Measurements from ENCODE around the gene ADGRD2. TPM values are rescaled to one million over a fixed set of nuclear protein-coding genes. Genes with fewer than 3 reads are reported as not detected.

The ADGRD2 gene
- total RNA-seq, 4 donors from 2014 or later: not detected

DNA sequence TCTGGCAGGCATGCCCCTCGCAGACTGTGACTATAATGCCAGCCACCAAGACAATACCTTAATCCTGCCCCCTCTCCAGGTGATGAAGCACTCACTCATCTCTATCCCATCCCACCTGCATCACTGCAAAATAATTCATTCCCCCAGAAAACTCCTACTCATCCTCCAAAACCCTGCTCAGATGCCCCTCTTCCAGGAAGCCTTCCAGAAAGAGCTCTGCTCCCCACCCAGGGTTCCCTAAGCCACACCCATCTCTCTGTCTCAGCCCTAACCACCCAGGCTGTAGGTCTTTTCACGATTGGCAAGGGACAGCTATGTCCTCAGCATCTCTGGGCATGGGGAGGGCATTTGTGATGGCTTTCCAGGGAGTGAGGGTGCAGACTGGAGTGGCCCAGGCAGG lies 39.8 kb downstream of the ADGRD2 start:
- intact Hi-C loops (cut with DNase I; ENCODE audit: low total_unique reads): no loop called here
- no peak for TF ChIP-seq POLR2A (IDR thresholded peaks at IDR 0.05)
- TF ChIP-seq EP300 (IDR thresholded peaks at IDR 0.05; ENCODE audit: low read depth): no peak
- peaks cover 57% of the 10 kb centered on the region for H3K27me3 ChIP-seq

DNA sequence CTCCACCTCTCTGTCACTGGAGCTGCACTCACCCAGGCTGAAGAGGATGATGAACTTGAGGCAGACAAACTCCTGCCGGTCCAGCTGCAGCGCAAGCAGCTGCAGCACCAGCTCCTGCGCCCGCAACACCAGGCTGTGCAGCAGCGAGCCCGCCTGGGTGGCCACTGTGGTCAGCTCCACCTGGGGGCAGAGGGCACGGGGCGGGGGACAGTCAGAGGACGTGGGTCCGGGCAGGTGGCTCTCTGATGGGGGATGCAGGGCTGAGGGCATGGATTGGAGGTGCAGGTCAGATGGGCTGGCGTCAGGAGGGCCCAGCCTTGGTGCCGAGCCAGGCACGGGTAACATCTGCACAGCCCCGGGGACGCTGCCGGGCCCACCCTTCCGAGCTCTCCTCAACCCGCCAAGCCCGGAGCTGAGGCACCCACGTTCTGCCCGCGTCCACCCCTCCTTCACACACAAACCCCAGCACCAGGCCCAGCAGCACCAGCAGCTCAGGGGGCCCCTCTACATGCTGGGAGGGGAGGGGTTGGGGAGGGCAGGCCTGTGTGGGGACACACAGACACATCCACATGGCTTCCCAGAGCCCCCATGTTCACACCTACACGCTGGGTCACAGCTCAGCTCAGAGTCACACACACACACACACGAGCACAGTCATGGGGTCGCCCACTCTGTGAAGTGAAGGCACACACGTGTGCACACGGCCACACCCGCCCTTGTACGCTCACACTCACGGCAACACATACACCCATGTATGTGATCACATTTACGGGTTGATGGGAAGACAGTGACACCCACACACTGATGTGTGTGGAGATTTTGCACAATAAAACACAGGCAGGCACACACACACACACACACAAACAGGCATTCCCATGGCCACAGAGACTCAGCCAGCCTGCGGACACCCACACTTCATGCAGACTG lies 41.1 kb downstream of the ADGRD2 start:
- WGBS, 2 donors (ENCODE audit: low coverage in 1 of 2): 80 to 81% methylated on average over 1 to 32 of the region's 32 CpGs
- peaks cover 44% of the 10 kb centered on the region for H3K27me3 ChIP-seq
- H3K4me1 ChIP-seq: no peaks in the 10 kb centered on the region
- in situ Hi-C loops (cut with MboI; ENCODE audit: low pct_ligation_motif_present in 1 of 4, low pct_unique_long_range_greater_than_20kb in 1 of 4, low sequenced_read_pairs in 3 of 4) (no loop called here), intact Hi-C loops (cut with DNase I; ENCODE audit: low total_unique reads) (no loop called here)
- H3K4me3 ChIP-seq: no peak overlapping the region
- H3K27ac ChIP-seq: no peak overlapping the region
- DNase-seq: no peak
- TF ChIP-seq, protein P1, sequence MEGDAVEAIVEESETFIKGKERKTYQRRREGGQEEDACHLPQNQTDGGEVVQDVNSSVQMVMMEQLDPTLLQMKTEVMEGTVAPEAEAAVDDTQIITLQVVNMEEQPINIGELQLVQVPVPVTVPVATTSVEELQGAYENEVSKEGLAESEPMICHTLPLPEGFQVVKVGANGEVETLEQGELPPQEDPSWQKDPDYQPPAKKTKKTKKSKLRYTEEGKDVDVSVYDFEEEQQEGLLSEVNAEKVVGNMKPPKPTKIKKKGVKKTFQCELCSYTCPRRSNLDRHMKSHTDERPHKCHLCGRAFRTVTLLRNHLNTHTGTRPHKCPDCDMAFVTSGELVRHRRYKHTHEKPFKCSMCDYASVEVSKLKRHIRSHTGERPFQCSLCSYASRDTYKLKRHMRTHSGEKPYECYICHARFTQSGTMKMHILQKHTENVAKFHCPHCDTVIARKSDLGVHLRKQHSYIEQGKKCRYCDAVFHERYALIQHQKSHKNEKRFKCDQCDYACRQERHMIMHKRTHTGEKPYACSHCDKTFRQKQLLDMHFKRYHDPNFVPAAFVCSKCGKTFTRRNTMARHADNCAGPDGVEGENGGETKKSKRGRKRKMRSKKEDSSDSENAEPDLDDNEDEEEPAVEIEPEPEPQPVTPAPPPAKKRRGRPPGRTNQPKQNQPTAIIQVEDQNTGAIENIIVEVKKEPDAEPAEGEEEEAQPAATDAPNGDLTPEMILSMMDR (IDR thresholded peaks at IDR 0.05): no peak
- no peak for TF ChIP-seq POLR2AphosphoS5 (IDR thresholded peaks at IDR 0.05)
- TF ChIP-seq EP300 (IDR thresholded peaks at IDR 0.05; ENCODE audit: low read depth): no peak
- TF ChIP-seq POLR2A (IDR thresholded peaks at IDR 0.05): no peak
- H3K9me3 ChIP-seq: no peaks in the 10 kb centered on the region
- no peaks in the 10 kb centered on the region for H3K36me3 ChIP-seq

More for the DNA sequence above, 39.8 kb downstream of the ADGRD2 start:
- H3K27ac ChIP-seq: no peak overlapping the region
- no peak for DNase-seq
- no peaks in the 10 kb centered on the region for H3K9me3 ChIP-seq
- WGBS, 2 donors (ENCODE audit: low coverage in 1 of 2): 80% methylated on average over 2 of the region's 2 CpGs; no CpG with 5 or more reads in 1 of the 2 donors
- no peak overlapping the region for H3K4me3 ChIP-seq
- no peaks in the 10 kb centered on the region for H3K4me1 ChIP-seq
- in situ Hi-C loops (cut with MboI; ENCODE audit: low pct_ligation_motif_present in 1 of 4, low pct_unique_long_range_greater_than_20kb in 1 of 4, low sequenced_read_pairs in 3 of 4): no loop called here
- no peaks in the 10 kb centered on the region for H3K36me3 ChIP-seq

GRCh38 chr9:124492818-124493217 lies 42.6 kb downstream of the ADGRD2 start:
- no peaks in the 10 kb centered on the region for H3K4me1 ChIP-seq
- DNase-seq: no peak
- intact Hi-C loops (cut with DNase I; ENCODE audit: low total_unique reads) (no loop called here), in situ Hi-C loops (cut with MboI; ENCODE audit: low pct_ligation_motif_present in 1 of 4, low pct_unique_long_range_greater_than_20kb in 1 of 4, low sequenced_read_pairs in 3 of 4) (no loop called here)
- H3K36me3 ChIP-seq: no peaks in the 10 kb centered on the region
- no peak overlapping the region for H3K4me3 ChIP-seq
- H3K27ac ChIP-seq: no peak overlapping the region
- no peak for TF ChIP-seq POLR2AphosphoS5 (IDR thresholded peaks at IDR 0.05)
- TF ChIP-seq, protein P1 (IDR thresholded peaks at IDR 0.05): no peak
- no peak for TF ChIP-seq EP300 (IDR thresholded peaks at IDR 0.05; ENCODE audit: low read depth)
- no peak for TF ChIP-seq POLR2A (IDR thresholded peaks at IDR 0.05)
- 72% methylated on average over 18 of the region's 19 CpGs; no CpG with 5 or more reads in 1 of the 2 donors for WGBS, 2 donors (ENCODE audit: low coverage in 1 of 2)
- peaks cover 29% of the 10 kb centered on the region for H3K27me3 ChIP-seq
- H3K9me3 ChIP-seq: no peaks in the 10 kb centered on the region

DNA sequence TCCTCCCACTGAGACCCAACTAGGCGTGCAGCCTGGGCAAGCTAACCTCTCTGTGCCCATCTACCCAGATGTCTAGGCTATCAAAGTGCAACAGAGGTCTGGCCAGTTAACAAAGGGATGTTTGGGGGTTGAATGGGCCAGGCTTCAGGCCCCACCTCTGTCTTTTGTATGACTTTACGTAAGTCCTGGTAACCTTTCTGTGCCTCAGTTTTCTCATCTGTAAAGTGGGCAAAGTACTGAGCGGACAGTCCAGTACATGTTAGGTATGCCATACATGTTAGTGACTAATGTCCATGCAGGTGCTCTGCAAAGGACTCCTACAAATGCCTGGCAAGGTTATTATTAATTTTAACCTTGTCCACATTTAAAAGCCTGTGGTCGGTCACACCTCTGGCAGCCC lies 43.0 kb downstream of the ADGRD2 start:
- H3K9me3 ChIP-seq: no peaks in the 10 kb centered on the region
- intact Hi-C loops (cut with DNase I; ENCODE audit: low total_unique reads) (no loop called here), in situ Hi-C loops (cut with MboI; ENCODE audit: low pct_ligation_motif_present in 1 of 4, low pct_unique_long_range_greater_than_20kb in 1 of 4, low sequenced_read_pairs in 3 of 4) (no loop called here)
- TF ChIP-seq EP300 (IDR thresholded peaks at IDR 0.05; ENCODE audit: low read depth) (no peak), POLR2A (IDR thresholded peaks at IDR 0.05) (no peak), POLR2AphosphoS5 (IDR thresholded peaks at IDR 0.05) (no peak)
- TF ChIP-seq, protein P1 (IDR thresholded peaks at IDR 0.05): no peak
- 77% methylated on average over 4 of the region's 4 CpGs; no CpG with 5 or more reads in 1 of the 2 donors for WGBS, 2 donors (ENCODE audit: low coverage in 1 of 2)
- no peaks in the 10 kb centered on the region for H3K4me1 ChIP-seq
- H3K4me3 ChIP-seq: no peak overlapping the region
- no peak for DNase-seq
- H3K27ac ChIP-seq: no peak overlapping the region
- no peaks in the 10 kb centered on the region for H3K36me3 ChIP-seq
- peaks cover 28% of the 10 kb centered on the region for H3K27me3 ChIP-seq

All from transverse colon (tissue), 4 donors.